ENCODE measurements around the gene CHRNA1.

- TF ChIP-seq, protein P1, sequence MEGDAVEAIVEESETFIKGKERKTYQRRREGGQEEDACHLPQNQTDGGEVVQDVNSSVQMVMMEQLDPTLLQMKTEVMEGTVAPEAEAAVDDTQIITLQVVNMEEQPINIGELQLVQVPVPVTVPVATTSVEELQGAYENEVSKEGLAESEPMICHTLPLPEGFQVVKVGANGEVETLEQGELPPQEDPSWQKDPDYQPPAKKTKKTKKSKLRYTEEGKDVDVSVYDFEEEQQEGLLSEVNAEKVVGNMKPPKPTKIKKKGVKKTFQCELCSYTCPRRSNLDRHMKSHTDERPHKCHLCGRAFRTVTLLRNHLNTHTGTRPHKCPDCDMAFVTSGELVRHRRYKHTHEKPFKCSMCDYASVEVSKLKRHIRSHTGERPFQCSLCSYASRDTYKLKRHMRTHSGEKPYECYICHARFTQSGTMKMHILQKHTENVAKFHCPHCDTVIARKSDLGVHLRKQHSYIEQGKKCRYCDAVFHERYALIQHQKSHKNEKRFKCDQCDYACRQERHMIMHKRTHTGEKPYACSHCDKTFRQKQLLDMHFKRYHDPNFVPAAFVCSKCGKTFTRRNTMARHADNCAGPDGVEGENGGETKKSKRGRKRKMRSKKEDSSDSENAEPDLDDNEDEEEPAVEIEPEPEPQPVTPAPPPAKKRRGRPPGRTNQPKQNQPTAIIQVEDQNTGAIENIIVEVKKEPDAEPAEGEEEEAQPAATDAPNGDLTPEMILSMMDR (IDR thresholded peaks at IDR 0.05 in 2 of 3, conservative IDR thresholded peaks at IDR 0.05 in 1 of 3; ENCODE audit: control insufficient read depth in 2 of 3, extremely low read depth in 1 of 3, insufficient read depth in 1 of 3, low read depth in 3 of 3, low read length in 3 of 3), result no peak
- TF ChIP-seq ZBTB40 (IDR thresholded peaks at IDR 0.05; ENCODE audit: borderline replicate concordance) (no peak), JUND (IDR thresholded peaks at IDR 0.05; ENCODE audit: low read depth, low read length) (no peak), ATF3 (IDR thresholded peaks at IDR 0.05; ENCODE audit: borderline replicate concordance, extremely low read depth, low read depth, low read length) (no peak), MTA2 (IDR thresholded peaks at IDR 0.05; ENCODE audit: low read depth) (no peak), POLR2AphosphoS5 (IDR thresholded peaks at IDR 0.05; ENCODE audit: low read length) (no peak), EP300 (IDR thresholded peaks at IDR 0.05; ENCODE audit: borderline replicate concordance in 1 of 2, control insufficient read depth in 1 of 2, low read depth in 2 of 2, low read length in 2 of 2) (no peak), TCF12 (IDR thresholded peaks at IDR 0.05; ENCODE audit: low read depth, low read length) (no peak), USF1 (IDR thresholded peaks at IDR 0.05; ENCODE audit: borderline replicate concordance, extremely low read length, insufficient read depth, low read depth, low read length) (no peak)
- TF ChIP-seq, protein P2, sequence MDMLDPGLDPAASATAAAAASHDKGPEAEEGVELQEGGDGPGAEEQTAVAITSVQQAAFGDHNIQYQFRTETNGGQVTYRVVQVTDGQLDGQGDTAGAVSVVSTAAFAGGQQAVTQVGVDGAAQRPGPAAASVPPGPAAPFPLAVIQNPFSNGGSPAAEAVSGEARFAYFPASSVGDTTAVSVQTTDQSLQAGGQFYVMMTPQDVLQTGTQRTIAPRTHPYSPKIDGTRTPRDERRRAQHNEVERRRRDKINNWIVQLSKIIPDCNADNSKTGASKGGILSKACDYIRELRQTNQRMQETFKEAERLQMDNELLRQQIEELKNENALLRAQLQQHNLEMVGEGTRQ (IDR thresholded peaks at IDR 0.05; ENCODE audit: borderline replicate concordance, low read depth, low read length), result no peak
Observed at GRCh38 chr2:174726212-174726611, 38.1 kb downstream of the CHRNA1 start.
